Measurements from ENCODE around the gene CSTF3. TPM values are rescaled to one million over a fixed set of nuclear protein-coding genes. Genes with fewer than 3 reads are reported as not detected.
"Not testable (repeated sequence)": the region's sequence is repeated elsewhere in the genome, so short reads cannot be mapped to it uniquely, and the experiment has no call there.

CSTF3 gene
- 34.2 and 39.3 TPM in 2 replicates for total RNA-seq

DNA sequence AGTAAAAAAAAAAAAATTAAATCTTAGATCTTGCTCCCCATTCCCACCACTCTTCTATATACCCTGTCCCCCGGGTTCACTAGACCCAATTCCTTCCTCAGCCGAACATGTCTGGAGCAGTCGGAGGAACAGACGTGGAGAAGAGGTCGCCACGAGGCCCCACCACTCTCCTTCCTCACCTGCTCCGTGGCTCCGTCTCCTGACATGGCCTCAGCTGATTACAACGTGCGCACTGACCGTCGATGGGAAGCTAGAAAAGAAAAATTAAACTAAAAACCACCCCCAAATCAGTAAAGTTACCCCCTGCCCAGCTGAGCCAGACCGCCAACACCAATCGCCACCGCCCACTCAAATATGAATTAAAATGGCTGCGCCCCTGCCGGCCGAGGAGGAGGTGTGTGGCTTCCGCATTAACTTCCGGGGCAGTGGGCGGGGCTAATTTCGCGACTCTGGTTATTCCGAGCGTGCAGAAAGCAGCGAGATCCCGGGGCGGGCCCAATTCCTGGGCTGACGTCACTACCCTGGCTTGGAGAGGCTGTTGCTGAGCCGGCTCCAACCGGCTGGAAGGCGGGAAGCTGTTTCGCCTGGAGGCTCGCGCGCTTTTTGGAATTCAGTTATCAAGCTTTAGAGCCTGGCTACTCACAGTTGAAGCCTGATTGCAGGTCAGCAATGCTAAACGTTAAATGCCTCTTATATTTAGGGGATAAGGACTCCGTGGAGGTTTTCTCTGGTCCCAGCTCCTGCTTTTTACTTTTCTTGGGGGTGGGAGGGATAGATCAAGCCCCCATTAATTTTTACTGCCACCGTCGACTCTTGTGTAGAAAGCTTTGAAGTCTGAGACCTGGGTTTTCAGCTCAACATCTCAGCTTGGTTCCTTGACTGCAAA, at the start of gene CSTF3:
TSS of gene CSTF3 (minus strand) at position 361 of the 886 bp plus-strand sequence. CDS start at position 206, 155 bp downstream.
- peak; percentile 94 for DNase-seq (ENCODE audit: low read depth, low spot score)

GRCh38 chr11:33208150-33208549, 46.9 kb upstream of the CSTF3 start:
- DNase-seq (ENCODE audit: low read depth, low spot score) = no peak

DNA sequence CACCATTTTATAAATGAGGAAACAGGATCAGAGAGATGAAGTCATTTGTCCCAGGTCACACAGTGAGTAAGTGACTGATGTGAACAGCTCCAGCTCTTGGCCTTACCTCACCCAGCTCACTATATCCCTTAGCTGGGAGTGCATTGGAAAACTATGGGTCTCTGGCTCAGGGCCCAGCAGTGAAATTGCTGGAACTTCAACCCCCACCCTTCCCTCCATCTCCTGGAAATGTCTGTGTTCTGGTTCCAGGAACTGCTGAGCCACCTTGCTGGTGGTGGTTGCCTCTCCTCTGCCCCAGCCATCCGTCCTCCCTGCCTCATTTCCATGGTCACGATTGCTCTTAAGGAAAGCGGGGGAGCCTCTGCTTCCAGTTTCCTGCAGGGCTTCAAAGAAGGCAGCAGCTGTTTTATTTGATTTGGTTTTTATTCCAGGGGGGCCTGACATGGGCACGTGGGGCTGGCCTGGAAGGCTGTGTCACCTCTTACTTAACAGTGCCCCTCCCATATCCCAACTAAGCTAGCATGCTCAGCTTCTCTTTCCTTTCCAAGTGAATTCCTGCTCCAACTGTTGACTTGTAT, 46.2 kb upstream of the CSTF3 start:
- peak; percentile 7 for DNase-seq (ENCODE audit: low read depth, low spot score)

DNA sequence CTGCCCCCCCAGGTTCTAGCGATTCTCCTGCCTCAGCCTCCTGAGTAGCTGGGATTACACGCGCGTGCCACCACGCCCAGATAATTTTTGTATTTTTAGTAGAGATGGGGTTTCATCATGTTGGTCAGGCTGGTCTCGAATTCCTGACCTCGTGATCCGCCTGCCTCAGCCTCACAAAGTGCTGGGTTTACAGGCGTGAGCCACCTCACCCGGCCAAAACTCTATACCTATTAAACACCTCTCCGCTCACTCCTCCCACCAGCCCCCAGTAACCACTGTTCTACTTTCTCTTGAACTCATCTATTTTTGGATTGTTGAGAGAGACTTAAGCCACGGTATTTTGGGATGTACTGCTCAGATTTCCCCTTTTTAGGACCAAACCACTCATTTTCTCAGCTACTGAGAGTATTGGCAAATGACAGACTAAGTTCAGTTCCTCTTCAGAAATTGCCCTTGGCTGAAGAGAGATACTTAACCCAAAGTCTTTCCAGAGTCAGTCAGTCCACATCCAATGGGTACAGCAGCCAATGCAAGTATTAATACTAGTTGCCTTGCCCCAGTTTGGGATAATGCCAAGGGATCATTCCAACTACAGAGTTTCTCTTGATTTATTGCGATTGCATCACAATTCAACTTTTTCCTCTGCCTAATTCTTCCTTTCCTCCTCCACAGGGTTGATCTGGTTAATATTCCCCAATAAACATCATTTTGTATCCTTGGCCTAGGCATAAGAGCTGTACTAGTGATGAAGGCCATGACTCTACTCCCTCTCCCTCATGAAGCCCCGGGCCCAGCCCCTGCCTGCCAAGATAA, 36.8 kb upstream of the CSTF3 start:
- DNase-seq (ENCODE audit: low read depth, low spot score) = no peak

GRCh38 chr11:33195462-33196173, 34.3 kb upstream of the CSTF3 start:
- DNase-seq (ENCODE audit: low read depth, low spot score) = no peak

DNA sequence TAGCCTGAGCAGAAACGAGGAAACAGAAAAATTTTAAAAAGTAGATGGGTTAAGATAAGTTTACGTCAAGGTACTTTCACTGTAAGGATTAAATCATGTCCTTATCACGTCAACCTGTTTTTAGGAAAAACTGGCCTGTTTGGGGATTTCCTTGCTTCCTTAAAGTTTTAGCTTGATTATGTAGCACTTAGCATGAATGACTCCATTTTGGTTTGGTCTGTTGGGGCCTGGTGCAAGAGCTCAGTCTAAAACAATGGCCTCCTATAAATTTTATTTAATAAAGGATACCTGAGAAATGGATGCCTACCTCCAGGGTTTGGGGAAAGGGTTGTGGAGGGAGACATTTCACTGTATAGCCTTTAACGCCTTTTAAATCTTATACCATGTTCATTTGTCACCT, 33.2 kb upstream of the CSTF3 start:
- no peak for DNase-seq (ENCODE audit: low read depth, low spot score)

DNA sequence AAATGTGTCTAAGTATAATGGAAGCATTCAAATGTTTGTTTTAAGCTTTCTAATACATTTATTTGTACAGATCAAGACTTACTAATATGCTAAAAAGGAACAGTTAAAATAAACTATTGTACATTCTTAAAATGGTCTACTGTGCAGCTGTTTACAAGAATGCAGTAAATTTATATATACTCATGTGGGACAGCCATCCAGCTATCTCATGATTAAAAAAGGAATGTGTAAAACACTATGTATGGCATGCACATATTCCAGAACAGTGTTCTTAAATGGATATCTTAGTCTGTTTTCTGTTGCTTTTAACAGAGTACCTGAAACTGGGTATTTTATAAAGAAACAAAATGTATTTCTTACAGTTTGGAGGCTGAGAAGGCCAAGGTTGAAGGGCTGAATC, 30.2 kb upstream of the CSTF3 start:
- no peak for DNase-seq (ENCODE audit: low read depth, low spot score)

DNA sequence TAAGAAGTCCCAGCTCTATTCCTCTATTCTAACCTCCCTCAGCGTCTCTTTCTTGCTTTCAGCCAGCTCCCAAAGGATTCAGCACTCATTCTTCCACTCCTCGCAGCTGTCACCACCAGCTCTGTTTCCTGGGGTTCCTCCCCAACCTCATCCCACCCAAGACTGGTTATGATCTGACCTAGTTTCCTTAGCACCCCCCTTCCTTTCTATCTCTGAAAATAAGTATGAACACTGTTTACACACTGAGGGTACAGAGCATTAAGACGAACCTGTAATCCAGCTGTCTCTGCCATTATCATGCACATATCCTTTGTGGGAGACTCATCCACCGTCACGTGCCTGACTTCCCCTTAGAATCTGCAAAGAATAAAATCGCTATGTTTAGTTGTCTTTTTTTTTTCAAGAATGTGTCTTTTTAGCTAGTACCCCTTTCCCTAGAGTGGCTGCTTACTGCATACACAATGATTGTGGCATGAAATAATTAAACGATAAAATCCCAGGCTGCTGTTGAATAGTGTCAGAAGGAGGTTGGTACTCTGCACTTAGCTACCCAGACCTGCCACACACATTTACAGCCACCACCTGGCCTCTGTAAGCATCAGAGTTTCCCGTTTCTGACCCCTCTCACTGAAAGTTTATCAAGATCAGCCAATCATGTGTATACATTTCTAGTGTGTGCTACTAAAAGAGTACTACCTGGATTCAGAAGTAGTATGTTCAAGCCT, 26.9 kb upstream of the CSTF3 start:
- no peak for DNase-seq (ENCODE audit: low read depth, low spot score)

GRCh38 chr11:33185756-33186155, 24.5 kb upstream of the CSTF3 start:
- no peak for DNase-seq (ENCODE audit: low read depth, low spot score)

DNA sequence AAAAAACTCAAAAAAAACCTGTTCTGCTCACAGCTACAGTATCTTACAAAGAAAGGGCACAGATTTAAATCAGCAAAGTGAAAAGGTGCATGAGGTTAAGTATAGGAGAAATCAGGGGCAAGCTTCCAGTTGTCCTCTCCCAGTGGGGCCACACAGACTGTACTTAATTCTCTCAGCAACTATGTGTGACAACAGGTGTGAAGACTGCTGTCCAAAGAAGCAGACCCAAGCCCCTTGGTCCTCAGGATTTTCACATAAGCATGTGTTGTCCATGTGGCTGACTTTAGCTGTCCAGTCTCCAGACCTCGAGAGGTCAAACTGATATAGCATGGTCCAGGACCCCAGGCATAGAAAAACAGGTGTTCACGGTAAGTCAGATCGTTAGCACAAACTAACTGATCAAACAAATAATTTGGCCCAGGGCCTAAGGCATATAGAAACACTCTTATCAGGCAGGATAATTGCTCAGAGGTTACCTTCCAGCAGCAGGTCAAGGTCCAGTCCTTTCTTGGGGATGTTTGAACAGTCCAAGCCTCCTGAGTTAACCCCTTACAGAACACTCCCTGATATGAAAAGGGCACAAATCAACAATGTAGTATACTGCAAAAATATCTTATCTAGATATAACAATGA, 21.1 kb upstream of the CSTF3 start:
- no peak for DNase-seq (ENCODE audit: low read depth, low spot score)

DNA sequence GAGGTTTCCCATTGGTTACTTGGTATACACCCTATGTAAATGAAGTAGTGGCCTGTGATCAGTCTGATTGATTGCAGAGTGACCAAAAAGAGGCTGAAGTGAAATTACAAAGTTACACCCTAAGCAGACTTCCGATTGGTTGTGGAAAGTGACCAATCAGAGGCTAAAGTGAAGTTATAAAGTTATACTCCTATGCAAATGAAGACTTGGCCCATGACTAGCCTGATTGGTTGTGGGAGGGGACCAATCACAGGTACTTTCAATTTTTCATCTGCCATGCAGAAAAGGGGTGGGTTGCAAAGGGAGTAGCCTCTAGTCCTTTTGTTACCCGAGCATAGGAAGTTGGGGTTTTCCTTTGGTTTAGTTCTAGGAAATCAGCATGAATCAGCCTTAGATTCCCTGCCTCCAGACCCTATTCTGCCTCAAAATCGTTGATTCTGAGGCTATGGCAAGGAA, 18.1 kb upstream of the CSTF3 start:
- DNase-seq (ENCODE audit: low read depth, low spot score) = peak; percentile 49

GRCh38 chr11:33178443-33179180, 17.3 kb upstream of the CSTF3 start:
- DNase-seq (ENCODE audit: low read depth, low spot score) = no peak

DNA sequence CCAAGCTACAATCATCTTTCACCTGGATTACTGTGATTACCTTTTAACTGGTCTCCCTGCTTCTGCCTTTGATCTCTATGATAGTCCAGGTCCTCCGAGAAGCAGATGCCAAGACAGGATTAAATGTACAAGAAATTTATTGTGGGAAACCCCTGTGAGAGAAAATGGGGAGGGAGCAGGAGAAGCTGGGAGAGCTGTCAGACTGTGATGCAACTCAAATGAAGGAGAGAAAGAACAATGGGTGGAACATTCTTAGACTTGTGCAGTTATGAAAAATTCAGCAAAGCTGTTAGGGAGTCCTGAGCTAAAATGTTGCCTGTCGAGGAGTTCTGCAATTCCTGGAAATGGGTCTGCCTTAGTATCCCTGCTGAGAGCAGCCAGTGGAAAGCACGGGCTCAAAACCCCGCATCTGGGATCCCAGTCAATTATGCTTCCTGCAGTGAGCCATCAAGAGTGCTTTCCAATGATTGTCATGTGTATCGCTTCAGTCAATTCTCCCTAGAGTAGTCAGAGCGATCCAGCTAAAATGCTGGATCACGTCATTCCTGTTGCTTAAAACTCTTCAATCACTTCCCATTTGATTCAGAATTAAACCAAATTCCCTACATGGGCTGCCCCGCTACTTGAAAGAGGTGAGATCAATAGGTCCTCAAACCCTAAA, 16.5 kb upstream of the CSTF3 start:
- no peak for DNase-seq (ENCODE audit: low read depth, low spot score)

- not testable (repeated sequence) for DNase-seq (ENCODE audit: low read depth, low spot score)
Observed at GRCh38 chr11:33176760-33177159, 15.5 kb upstream of the CSTF3 start.

- no peak for DNase-seq (ENCODE audit: low read depth, low spot score)
Observed at GRCh38 chr11:33172996-33173395, 11.7 kb upstream of the CSTF3 start.

- no peak for DNase-seq (ENCODE audit: low read depth, low spot score)
Observed at GRCh38 chr11:33172345-33172744, 11.1 kb upstream of the CSTF3 start.

DNA sequence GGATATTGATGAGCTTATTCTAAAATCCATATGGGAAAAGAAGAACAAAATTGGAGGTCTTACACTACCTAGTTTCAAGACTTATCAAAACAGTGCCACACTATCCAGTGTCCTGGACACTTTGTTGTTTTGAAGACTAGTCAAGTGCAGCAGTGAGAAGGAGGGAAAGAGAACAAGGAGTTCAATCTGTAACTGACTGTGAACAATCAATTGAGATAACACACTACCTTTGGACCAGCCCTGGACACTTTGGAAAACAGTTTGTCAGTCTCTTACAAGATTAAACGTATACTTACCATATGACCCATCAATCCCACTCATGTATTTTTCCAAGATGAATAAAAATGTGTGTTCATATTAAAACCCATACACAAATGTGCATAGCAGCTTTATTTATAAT, 10.0 kb upstream of the CSTF3 start:
- no peak for DNase-seq (ENCODE audit: low read depth, low spot score)

GRCh38 chr11:33168709-33169200, 7.5 kb upstream of the CSTF3 start:
- DNase-seq (ENCODE audit: low read depth, low spot score) = no peak

- DNase-seq (ENCODE audit: low read depth, low spot score) = no peak
Observed at GRCh38 chr11:33162831-33163230, 1.6 kb upstream of the CSTF3 start.

Data from pulmonary artery endothelial cell (primary cell).